OCI-LY1 (cell line): ENCODE data around the gene IFI27.

Source experiments
- EZH2 ChIP-seq: fragments of 200-600 bp; sonication (generic), shearing (Covaris generic); IDR thresholded peaks from 2 replicates; pipeline ENCODE4 v1.8.0; 2017; ENCODE audit warnings: borderline replicate concordance, mixed run types, mild to moderate bottlenecking, antibody characterized with exemption, low read length, moderate library complexity, mixed read lengths
- TF ChIP-seq, protein P1 (sequence below): fragments of 200-600 bp; sonication (generic), shearing (Covaris generic); IDR thresholded peaks from 2 replicates; pipeline ENCODE4 v1.5.1; 2017; ENCODE audit warnings: mild to moderate bottlenecking, antibody characterized with exemption, low read length, moderate library complexity, mixed read lengths

DNA sequence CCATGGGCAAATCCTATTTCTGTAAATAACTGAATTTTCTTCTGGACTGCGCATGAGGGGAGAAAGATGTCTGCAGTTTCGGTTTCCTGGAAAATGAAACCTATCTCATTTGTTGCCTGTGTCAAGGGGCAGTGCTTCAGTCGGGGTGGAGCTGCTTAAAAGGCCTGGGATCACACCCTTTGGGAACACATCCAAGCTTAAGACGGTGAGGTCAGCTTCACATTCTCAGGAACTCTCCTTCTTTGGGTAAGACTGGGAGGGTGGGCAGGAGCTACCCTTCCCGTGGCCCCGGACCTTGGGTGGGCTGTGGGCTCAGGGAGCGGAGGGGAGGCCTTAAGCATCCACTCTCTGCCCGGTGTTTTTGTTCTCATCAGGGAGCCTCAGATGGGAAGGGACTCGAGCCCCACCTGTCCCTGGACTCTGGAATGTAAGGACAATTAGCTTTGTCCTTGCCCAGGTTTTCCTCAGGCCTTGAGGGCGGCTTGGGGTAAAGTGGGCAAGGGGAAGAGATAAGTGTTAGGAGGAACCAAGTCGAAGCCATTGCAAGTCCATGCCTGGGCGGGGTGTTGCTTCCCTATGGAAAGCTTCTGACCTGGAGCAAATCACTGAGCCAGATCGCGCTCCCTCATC is at the start of gene IFI27:
- TF ChIP-seq, protein P1, sequence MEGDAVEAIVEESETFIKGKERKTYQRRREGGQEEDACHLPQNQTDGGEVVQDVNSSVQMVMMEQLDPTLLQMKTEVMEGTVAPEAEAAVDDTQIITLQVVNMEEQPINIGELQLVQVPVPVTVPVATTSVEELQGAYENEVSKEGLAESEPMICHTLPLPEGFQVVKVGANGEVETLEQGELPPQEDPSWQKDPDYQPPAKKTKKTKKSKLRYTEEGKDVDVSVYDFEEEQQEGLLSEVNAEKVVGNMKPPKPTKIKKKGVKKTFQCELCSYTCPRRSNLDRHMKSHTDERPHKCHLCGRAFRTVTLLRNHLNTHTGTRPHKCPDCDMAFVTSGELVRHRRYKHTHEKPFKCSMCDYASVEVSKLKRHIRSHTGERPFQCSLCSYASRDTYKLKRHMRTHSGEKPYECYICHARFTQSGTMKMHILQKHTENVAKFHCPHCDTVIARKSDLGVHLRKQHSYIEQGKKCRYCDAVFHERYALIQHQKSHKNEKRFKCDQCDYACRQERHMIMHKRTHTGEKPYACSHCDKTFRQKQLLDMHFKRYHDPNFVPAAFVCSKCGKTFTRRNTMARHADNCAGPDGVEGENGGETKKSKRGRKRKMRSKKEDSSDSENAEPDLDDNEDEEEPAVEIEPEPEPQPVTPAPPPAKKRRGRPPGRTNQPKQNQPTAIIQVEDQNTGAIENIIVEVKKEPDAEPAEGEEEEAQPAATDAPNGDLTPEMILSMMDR: no peak
- TF ChIP-seq EZH2: no peak
